Right lung (tissue), 5 donors: ENCODE measurements around the gene ASXL1. TPM values are rescaled to one million over a fixed set of nuclear protein-coding genes. Genes with fewer than 3 reads are reported as not detected.
"Not testable (repeated sequence)": the region's sequence is repeated elsewhere in the genome, so short reads cannot be mapped to it uniquely, and the experiment has no call there.

Source experiments
- DNase-seq, 2 donors: peaks; one replicate each; pipeline ENCODE4 v3.0.0-alpha.2; 2013
- polyA plus RNA-seq, 5 donors: library from polyadenylated mRNA; unstranded; fragments of 120-200 nt; gene quantifications; one replicate each; pipeline versions ENCODE4 v1.2.1 to v1.2.3, GENCODE V29; 2013; ENCODE audit warnings: inconsistent platforms in 1 of 5, low replicate concordance in 1 of 5; ENCODE audit not compliant: insufficient read length in 5 of 5, insufficient read depth in 1 of 5

The ASXL1 gene
- polyA plus RNA-seq, 5 donors: 57.3 to 89.6 (median 78.4) TPM

DNA sequence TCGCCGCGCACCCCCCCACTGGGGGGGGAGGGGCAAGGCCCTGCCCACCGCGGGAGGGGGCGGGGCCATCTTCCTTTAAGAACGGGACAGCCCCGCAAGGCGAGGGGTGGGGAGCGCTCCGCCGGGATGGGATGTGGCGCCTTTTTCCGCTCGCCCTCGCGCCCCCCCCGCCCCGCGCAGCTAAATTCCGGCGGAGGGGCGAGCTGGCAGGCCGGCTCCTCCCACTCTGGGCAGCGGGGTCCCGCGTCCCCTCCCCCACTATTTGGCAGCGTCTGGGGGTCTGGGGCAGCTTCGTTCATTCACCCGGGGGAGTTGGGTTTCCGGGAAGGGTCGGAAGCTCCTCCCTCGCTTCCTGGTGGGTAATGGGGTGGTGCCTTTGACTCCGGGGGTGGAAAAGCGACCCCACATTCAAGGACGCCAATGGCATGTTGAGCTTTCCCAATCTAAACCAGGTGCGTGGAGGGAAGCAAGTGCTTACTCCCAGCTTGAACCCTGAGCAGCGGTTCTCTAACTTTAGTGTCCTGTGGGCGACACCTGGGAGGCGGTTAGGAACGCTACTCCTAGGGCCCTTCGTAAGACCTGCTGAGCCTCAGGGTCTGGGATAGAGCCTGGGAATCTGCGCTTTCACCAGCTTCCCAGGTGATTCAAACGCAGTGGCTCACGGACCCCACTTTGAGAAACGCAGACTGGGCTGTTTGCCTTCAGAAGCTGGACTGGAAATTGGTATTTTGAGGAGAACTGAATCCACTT is 927 bp downstream of the ASXL1 start:
- DNase-seq: peak; percentile 73 to 75

DNA sequence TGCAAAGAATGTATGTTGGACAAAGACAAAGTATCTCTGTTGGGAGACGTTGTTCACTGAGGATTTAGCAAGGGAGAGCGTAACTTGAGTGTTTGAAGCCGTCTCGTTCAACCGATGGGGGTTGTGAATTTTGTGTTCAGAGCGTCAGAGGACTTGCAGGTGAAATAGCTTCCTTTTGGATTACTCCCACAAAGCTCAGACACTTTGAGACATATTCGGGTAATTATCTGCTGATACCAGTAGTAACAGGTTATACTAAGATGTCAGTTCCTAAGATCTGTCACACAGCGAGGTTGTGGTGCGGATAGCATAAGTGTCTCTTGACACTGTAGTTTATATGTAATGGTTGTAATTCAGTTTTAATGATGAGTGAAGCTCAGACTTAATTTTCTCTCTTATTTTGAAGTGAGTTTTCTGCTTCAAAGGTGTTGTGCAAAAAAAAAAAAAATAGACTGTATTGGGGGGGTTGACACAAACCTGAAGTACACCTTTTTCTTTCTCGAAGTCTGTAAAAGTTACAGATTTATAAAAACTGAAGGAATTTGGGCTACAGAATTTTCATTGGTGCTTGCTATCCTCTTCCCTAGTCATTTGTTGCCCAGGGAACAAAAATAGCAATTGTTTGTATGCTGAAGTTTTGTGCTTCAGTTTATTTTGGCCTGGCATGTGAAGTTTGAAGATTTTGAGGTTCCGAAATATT is 1.7 kb downstream of the ASXL1 start:
- DNase-seq: peak; percentile 25 to 49

DNA sequence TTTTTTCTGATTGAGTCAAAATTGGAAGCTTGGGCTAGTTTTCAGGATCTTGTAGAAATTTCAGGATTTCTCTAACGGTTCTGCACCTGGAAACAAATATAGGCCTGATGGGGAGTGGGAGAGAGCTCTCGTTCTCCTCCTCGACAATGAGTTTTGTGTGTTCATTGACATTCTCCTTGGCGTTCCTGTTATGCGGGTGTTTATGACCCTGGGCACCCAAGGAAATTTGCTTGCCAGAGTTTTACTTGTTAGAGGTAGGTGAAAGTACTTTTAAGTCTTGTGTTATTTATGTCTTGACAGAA is 2.2 kb downstream of the ASXL1 start:
- no peak for DNase-seq

DNA sequence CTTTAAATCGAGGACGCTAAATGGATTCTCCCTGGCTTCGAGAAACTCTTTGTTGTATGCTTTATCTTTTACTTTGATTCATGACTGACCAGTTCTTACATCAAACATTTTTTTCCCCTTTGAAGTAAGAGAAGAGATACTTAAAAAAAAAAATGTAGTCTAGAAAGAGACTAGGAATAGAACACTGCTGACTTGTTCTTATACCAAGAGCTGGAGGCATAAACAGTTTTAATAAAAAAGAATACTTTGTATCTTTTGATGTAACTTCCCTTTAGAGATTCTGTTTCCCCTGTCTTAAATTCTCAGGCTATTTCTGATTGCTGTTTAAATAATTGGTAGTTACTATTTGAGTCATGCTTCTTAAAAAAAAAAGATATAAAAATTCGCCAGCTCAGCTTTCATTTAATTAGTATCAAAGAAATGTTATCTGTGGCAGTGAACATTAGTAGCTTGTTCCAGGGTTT is 4.8 kb downstream of the ASXL1 start:
- DNase-seq: no peak

DNA sequence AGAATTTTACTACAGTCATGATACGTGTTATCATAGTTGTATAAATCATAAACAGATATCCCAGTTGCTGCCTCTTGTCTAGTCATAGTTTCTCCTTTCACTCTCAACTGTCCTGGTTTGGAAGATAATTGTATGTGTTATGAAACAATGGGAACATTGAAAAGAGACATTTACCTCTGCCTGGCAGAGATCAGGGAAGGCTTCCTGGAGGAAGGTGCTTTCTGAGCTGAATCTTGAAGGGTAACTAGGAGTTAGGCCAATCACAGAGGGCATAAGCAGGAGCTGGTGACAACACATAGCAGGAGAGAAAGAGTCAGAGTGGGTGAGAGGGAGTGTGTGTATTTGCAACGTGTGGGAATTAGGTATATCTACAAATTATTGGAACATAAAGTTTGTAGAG is 5.4 kb downstream of the ASXL1 start:
- no peak for DNase-seq

DNA sequence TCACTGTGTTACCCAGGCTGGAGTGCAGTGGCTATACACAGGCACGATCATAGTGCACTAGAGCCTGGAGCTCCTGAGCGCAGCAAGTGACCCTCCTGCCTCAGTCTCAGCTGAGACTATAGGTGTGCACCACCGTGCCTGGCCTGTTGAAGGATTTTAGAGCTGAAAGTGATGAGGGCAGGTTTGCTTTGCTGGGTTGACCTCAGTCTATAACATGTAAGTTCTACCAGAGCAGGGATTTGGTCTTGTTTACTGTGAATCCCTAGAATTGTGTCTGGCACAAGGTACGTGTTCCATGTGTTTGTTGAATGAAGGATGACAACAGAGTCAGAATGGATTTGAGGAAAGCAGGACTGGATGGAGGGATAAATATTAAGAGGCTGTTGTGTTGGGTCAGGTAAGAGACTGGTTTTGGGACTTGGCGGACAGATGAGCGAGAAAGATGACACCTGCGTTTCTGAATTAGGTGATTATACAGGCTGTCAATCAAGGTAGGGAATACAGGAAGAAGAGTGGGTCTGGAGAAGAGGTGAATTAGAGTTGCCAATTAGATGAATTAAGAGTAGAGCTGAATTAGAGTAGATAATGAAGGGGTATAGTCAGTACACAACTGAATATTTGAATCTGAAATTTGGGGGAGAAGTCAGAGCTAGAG is 6.5 kb downstream of the ASXL1 start:
- no peak for DNase-seq

DNA sequence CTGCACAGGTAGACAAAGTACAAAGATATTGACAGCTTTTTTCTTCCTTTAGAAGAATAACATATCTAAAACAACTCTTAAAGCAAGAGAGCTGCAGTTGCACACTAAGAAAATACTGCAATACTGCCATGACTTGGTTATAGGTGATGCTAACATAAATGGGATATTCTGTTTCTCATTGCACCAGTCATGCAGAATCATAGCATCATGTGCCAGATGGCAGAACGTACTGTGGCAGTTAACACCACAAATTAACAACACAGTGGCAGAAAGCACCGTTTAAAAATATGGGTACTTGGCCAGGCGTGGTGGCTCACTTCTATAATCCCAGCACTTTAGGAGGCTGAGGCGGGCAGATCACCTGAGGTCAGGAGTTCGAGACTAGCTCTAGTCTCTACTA is 7.4 kb downstream of the ASXL1 start:
- no peak for DNase-seq

DNA sequence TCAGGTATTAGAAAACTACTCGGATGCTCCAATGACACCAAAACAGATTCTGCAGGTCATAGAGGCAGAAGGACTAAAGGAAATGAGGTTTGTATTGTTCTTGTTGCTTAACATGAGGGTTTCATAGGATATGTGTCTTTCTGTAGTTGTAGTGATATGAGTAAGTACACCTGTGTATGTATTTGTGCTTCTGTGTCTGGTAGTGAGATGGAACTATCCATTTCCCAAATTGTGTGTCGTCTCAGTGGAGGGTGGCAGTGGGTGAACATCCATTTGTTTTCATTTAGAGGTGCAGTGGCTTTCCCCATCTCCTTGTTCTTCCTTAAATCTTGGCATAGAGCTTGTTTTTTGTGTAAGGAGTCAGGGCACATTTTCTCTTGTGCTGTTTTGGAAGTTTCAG is 8.2 kb downstream of the ASXL1 start:
- no peak for DNase-seq

DNA sequence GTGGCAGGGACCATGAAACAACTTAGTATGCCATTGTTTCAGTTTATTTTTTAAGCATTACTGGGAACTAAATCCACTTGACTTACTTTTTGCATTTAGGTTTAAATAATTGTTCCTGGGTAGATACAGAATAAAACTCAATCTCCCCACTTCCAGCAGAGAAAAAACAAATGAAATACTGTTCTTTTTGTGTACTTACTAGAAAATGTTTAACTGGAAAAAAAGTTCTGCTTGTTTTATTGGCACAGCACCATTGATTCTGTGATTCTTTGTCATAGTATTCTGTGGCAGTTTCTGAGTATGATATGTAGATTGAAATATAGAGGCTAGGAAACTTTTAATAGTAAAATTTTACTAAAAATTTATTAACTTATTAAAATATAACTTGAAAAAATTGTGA is 10.2 kb downstream of the ASXL1 start:
- no peak for DNase-seq

DNA sequence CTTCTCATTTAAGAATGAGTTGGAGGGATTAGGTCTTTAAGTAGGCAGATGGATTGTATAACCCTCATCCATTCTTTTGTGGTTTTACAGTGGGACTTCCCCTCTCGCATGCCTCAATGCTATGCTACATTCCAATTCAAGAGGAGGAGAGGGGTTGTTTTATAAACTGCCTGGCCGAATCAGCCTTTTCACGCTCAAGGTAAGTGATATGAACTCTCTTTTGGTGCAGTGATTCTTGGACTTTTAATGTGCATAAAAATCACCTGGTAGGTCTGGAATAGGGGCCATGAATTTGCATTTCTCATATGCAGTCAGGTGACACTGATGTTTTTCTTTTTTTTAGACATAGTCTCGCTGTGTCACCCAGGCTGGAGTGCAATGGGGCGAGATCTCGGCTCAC is 10.8 kb downstream of the ASXL1 start:
- no peak for DNase-seq

DNA sequence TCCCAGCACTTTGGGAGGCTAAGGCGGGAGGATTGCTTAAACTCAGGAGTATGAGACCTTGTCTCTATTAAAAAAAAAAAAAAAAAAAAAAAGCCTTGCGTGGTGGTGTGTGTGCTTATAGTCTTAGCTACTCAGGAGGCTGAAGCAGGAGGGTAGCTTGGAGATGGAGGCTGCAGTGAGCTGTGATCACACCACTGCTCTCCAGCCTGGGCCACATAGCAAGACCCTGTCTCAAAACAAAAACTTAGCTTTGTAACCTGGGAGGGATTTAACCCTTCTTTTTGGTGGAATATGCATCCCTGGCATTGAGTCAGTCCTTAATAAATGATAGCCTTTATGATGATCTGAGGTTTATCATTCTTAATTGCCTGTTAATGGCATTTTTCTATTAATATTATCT is 12.8 kb downstream of the ASXL1 start:
- DNase-seq: no peak

DNA sequence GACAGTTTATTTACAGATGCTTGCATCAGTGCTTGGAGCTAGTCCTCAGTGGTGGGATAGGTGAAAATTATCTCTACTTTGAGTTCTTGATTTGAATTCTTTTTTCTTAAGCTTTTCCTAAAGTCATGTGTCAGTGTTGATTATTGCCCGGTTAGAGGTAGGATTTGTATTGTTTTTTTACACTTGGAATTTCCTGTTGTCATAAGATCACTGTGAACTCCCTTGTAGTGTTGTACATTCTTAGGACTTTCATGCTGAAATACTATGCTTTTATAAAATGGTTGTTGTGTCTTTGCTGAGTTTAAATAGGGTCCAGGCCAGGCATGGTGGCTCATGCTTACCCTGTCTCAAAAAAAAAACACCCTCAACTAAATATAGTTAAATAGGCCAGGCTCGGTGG is 20.3 kb downstream of the ASXL1 start:
- DNase-seq: no peak

DNA sequence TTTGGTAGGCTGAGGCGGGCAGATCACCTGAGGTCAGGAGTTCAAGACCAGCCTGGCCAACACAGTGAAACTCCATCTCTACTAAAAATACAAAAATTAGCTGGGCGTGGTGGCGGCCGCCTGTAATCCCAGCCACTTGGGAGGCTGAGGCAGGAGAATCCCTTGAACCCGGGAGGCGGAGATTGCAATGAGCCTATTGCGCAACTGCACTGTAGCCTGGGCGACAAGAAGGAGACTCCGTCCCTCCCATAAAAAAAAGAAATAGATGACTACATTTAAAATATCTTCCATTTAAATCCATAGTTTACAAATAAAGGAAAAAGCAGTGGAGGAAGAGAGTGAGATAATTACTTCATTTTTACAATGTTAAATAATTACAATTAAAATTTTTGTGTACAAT is 21.9 kb downstream of the ASXL1 start:
- DNase-seq: not testable (repeated sequence)

DNA sequence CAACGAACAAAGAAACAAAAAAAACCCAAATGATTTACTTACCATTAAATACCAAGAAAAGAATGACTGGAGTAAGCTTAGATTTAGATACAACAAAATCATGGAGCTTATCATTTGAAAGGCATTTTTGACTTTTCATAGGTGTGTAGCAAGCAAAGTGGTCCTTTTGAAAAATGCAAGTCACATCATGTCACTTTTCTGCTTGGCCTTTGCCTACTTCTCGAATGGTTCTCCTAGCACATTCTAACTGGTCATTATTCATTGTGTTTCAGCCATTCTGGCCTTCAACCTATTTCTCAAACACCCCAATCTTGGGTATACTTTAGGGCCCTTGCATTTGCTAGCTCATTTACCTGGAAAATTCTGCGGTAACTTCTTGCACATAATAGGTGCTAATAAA is 22.6 kb downstream of the ASXL1 start:
- no peak for DNase-seq

DNA sequence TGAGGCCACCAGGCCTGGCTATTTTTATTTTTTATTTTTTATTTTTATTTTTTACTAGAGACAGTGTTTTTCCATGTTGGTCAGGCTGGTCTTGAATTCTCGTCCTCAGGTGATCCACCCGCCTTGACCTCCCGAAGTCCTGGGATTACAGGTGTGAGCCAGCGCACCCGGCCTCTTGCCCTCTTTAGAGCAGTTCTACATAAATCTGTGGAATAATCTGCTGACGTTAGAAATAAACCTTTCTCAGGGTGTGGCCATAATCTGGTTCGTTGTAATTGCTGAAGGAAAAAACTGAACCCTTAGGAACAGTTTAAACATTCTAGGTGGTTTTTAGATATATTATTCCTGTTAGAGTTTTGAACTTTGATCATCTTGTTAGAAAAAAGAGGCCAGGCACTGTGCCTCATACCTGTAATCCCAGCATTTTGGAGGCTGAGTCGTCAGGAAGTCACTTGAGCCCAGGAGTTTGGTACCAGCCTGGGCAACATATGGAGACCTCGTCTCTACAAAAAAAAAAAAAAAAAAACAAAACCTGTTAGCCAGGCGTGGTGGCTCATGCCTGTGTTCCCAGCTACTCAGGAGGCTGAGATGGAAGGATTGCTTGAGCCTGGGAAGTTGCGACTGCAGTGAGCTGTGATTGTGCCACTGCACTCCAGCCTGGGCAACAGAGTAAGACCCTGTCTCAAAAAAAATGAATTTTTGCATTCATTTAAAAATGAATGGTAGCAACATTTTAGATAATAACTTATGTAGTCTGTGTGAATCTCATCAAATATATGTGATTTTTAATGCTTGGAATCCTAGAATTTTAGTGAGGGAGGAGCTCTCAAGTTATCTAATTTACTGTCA is 24.2 kb downstream of the ASXL1 start:
- no peak for DNase-seq

DNA sequence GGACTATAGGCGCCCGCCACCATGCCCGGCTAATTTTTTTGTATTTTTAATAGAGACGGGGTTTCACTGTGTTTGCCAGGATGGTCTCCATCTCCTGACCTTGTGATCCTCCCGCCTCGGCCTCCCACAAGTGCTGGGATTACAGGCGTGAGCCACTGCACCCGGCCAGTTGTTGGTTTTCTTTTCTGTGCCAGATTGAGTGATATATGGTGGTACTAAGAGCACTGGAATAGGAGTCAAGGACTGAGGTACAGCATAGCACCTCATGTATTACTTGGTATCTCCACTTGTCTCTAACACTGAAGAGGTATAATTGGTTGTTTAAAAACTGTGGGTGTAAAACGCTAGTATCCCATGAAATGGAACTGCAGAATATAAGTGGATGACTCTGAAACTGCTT is 25.3 kb downstream of the ASXL1 start:
- not testable (repeated sequence) for DNase-seq

DNA sequence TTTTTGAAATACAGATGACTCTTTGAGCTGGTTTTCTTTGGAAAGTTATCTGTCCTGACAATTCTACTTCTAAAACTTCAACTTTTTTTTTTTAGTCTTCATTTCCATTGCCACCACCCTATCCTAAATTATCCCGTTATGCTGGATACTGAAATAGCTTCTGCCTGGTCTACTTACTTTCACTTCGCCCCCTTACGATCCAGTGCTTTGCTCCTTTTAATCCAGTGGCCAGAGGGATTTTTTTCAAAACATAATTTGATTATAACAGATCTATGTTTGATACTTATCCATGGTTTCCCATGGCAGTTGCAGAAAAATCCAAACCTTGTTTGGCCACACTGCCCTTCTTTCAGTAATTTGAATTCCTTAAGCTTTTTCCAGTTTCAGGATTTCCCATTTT is 27.4 kb downstream of the ASXL1 start:
- no peak for DNase-seq

DNA sequence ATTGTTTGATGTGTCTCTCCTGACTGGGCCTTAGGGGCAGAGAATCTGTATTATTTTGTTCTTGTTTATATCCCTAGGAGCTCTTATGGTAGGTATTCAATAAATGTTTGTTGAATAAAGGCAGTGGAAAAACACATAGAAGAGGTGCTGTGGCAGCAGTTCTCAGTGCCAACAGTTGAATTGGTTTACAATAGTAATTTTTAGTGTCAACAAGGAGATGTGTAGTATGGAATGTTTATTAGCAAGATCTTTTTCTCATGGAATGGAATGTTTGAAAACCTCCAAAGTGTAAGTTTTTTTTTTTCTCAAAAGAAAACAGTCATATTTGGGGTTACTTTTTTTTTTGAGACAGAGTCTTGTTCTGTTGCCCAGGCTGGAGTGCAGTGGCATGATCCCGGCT is 28.0 kb downstream of the ASXL1 start:
- DNase-seq: no peak

DNA sequence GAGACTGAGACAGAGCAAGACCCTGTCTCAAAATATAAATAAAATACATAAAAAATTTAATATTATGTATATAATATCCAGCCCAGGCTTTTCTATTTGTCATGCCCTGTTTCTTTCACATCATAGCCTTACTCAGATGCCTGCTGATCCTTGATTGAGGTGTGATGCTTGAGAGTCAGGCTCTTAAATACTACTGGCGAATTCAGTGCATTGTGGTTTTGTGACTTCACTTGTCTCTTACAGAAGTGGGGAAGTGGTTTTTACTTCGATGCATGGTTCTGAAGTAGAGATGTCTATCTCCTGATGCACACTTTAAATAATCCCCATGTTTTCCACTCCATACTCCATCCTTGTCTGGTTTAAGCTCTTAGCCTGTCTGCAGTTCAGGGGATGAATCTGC is 29.1 kb downstream of the ASXL1 start:
- no peak for DNase-seq

DNA sequence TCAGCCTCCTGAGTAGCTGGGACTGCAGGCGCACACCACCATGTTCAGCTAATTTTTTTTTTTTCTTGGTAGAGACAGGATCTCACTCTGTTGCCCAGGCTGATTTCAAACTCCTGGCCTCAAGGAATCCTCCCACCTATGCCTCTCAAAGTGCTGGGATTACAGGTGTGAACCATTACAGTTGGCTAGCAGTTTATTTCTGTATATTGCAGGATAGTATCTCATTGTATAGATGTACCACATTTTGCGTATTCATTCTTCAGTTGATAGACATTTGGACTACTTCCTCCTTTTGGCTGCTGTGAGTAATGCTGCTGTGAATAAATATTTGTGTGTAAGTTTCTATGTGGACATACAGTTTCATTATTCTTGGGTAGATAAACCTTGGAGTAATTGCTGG is 32.9 kb downstream of the ASXL1 start:
- DNase-seq: no peak

DNA sequence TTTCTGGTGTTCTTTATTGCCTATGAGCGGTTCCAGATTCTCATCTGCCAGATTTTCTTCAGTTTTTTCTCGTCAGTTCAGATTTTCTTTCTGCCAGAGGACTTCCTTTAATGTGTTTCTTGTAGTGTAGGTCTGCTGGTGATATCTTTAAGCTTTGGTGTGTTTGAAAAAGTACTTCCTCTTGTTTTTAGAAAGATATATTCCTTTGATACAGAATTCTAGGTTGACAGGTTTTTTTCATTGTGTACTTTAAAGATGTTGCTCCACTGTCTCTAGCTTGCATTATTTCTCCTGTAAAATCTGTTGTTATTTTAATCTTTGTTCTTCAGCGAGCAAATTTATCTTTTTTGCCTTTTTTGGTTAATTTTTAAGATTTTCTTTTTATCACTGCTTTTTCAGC is 36.9 kb downstream of the ASXL1 start:
- DNase-seq: no peak

DNA sequence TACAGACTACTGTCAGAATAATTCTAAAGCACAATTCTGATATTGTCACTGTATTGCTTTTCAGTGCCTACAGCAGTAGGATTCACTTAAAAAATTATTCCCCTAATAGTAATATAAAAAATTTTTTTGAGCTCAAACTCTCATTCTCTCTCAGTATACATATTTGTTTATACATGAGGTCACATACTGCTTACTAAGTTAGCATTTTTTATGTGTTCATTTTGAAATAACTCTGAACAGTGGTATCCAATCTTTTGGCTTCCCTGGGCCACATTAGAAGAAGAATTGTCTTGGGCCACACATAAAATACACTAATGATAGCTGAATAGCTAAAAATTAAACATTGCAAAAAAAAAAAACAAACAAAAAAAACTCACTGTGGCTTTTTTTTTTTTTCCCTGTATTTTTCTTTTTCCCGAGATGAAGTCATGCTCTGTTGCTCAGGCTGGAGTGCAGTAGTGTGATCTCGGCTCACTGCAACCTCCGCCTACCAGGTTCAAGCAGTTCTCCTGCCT is 38.6 kb downstream of the ASXL1 start:
- no peak for DNase-seq
